ENCODE results near the gene CDH11.

- TF ChIP-seq CTCF (conservative IDR thresholded peaks at IDR 0.05 in 1 of 2, IDR thresholded peaks at IDR 0.05 in 1 of 2; ENCODE audit: low read depth in 1 of 2, low read length in 2 of 2) (peak; percentile 58 to 72), EZH2 (IDR thresholded peaks at IDR 0.05; ENCODE audit: low read length, missing control alignments) (no peak)
These were observed 137.9 kb downstream of the CDH11 start for GRCh38 chr16:64983963-64984362.
